ENCODE data around the gene DPM2.

- TF ChIP-seq CTCF (IDR thresholded peaks at IDR 0.05; ENCODE audit: insufficient read depth, low read length) (no peak), REST (IDR thresholded peaks at IDR 0.05; ENCODE audit: insufficient replicate concordance, low read depth) (no peak), POLR2AphosphoS5 (IDR thresholded peaks at IDR 0.05; ENCODE audit: low read depth) (no peak), GABPA (IDR thresholded peaks at IDR 0.05; ENCODE audit: low read depth) (no peak)
Observed at GRCh38 chr9:127945942-127946341, 8.3 kb upstream of the DPM2 start.
